Measurements from ENCODE around the gene PRSS3. TPM values are rescaled to one million over a fixed set of nuclear protein-coding genes. Genes with fewer than 3 reads are reported as not detected.

PRSS3 gene
- total RNA-seq, 4 donors from 2014 or later, result 42.2 to 298 (median 113) TPM

- Histone ChIP-seq H3K27me3 (no peaks in the 10 kb centered on the region), H3K36me3 (no peaks in the 10 kb centered on the region), H3K4me1 (peaks cover 0 to 24% (median 1%) of the 10 kb centered on the region in 4 donors), H3K4me3 (no peak overlapping the region), H3K9me3 (no peaks in the 10 kb centered on the region), H3K27ac (no peak overlapping the region)
- TF ChIP-seq CTCF (IDR thresholded peaks at IDR 0.05), result no peak
- DNase-seq, result no peak
- in situ Hi-C loops (cut with MboI; ENCODE audit: low pct_ligation_motif_present in 1 of 4, low pct_unique_long_range_greater_than_20kb in 1 of 4, low sequenced_read_pairs in 3 of 4), result no loop called here
- intact Hi-C loops (cut with DNase I; ENCODE audit: low total_unique reads), result no loop called here
Measured at GRCh38 chr9:33776578-33776977, 18.8 kb upstream of the PRSS3 start.

GRCh38 chr9:33778700-33779351 lies 16.5 kb upstream of the PRSS3 start:
- in situ Hi-C loops (cut with MboI; ENCODE audit: low pct_ligation_motif_present in 1 of 4, low pct_unique_long_range_greater_than_20kb in 1 of 4, low sequenced_read_pairs in 3 of 4) (no loop called here), intact Hi-C loops (cut with DNase I; ENCODE audit: low total_unique reads) (no loop called here)
- Histone ChIP-seq H3K9me3 (no peaks in the 10 kb centered on the region), H3K27me3 (no peaks in the 10 kb centered on the region), H3K36me3 (no peaks in the 10 kb centered on the region), H3K27ac (no peak overlapping the region), H3K4me1 (peaks cover 0 to 20% (median 1%) of the 10 kb centered on the region in 4 donors), H3K4me3 (no peak overlapping the region)
- peak; percentile 44 for DNase-seq
- TF ChIP-seq POLR2AphosphoS5 (IDR thresholded peaks at IDR 0.05) (no peak), CTCF (IDR thresholded peaks at IDR 0.05) (peak; percentile 67 to 79 (median 75)), EP300 (IDR thresholded peaks at IDR 0.05; ENCODE audit: low read depth) (no peak), POLR2A (IDR thresholded peaks at IDR 0.05) (no peak)
- WGBS, 2 donors (ENCODE audit: low coverage in 1 of 2), result 18 to 20% methylated on average over 4 to 6 of the region's 6 CpGs

GRCh38 chr9:33780276-33780675 lies 15.1 kb upstream of the PRSS3 start:
- H3K9me3 ChIP-seq, result no peaks in the 10 kb centered on the region
- no peak for TF ChIP-seq CTCF (IDR thresholded peaks at IDR 0.05)
- TF ChIP-seq POLR2AphosphoS5 (IDR thresholded peaks at IDR 0.05), result no peak
- TF ChIP-seq POLR2A (IDR thresholded peaks at IDR 0.05), result no peak
- TF ChIP-seq EP300 (IDR thresholded peaks at IDR 0.05; ENCODE audit: low read depth), result no peak
- H3K4me1 ChIP-seq, result peaks cover 0 to 9% (median 0%) of the 10 kb centered on the region in 4 donors
- no peak for DNase-seq
- H3K27me3 ChIP-seq, result no peaks in the 10 kb centered on the region
- intact Hi-C loops (cut with DNase I; ENCODE audit: low total_unique reads) (no loop called here), in situ Hi-C loops (cut with MboI; ENCODE audit: low pct_ligation_motif_present in 1 of 4, low pct_unique_long_range_greater_than_20kb in 1 of 4, low sequenced_read_pairs in 3 of 4) (no loop called here)
- H3K4me3 ChIP-seq, result no peak overlapping the region
- H3K36me3 ChIP-seq, result no peaks in the 10 kb centered on the region
- H3K27ac ChIP-seq, result no peak overlapping the region

- intact Hi-C loops (cut with DNase I; ENCODE audit: low total_unique reads) (no loop called here), in situ Hi-C loops (cut with MboI; ENCODE audit: low pct_ligation_motif_present in 1 of 4, low pct_unique_long_range_greater_than_20kb in 1 of 4, low sequenced_read_pairs in 3 of 4) (no loop called here)
- TF ChIP-seq CTCF (IDR thresholded peaks at IDR 0.05) (no peak), EP300 (IDR thresholded peaks at IDR 0.05; ENCODE audit: low read depth) (no peak), POLR2AphosphoS5 (IDR thresholded peaks at IDR 0.05) (no peak), POLR2A (IDR thresholded peaks at IDR 0.05) (no peak)
- WGBS, 2 donors (ENCODE audit: low coverage in 1 of 2), result 94% methylated on average over 1 of the region's 1 CpG; no CpG with 5 or more reads in 1 of the 2 donors
- Histone ChIP-seq H3K4me3 (no peak overlapping the region), H3K27ac (no peak overlapping the region), H3K4me1 (peaks cover 0 to 9% (median 0%) of the 10 kb centered on the region in 4 donors), H3K27me3 (no peaks in the 10 kb centered on the region), H3K9me3 (no peaks in the 10 kb centered on the region), H3K36me3 (no peaks in the 10 kb centered on the region)
- DNase-seq, result no peak
Measured at GRCh38 chr9:33781736-33782135, 13.6 kb upstream of the PRSS3 start.
